T-helper 2 cell treated with Interferon-gamma antibody and Interleukin-4, amounts not matched to agents 5 μg/mL and 100 μg/mL, for 36 hours (primary cell): ENCODE data around the gene B3GNT7.
"Not testable (repeated sequence)": the region's sequence is repeated elsewhere in the genome, so short reads cannot be mapped to it uniquely, and the experiment has no call there.

ENCODE experiments used
- DNase-seq: peaks from one replicate; pipeline ENCODE4 v3.0.0; 2021; ENCODE audit warnings: low spot score
- H3K27ac Mint-ChIP-seq: one replicate; pipeline ENCODE4 v1.8.0; 2021; ENCODE audit warnings: mild to moderate bottlenecking, mixed read lengths
- H3K27me3 Mint-ChIP-seq: one replicate; pipeline ENCODE4 v1.8.0; 2021; ENCODE audit warnings: low read depth, mixed read lengths
- H3K36me3 Mint-ChIP-seq: one replicate; pipeline ENCODE4 v1.8.0; 2021; ENCODE audit warnings: low read depth, mixed read lengths
- H3K4me1 Mint-ChIP-seq: one replicate; pipeline ENCODE4 v1.8.0; 2021; ENCODE audit warnings: low read depth, mixed read lengths
- H3K4me3 Mint-ChIP-seq: one replicate; pipeline ENCODE4 v1.8.0; 2022; ENCODE audit warnings: mild to moderate bottlenecking, moderate library complexity, mixed read lengths
- H3K9me3 Mint-ChIP-seq: one replicate; pipeline ENCODE4 v1.8.0; 2021; ENCODE audit warnings: mixed read lengths

B3GNT7 gene, protein sequence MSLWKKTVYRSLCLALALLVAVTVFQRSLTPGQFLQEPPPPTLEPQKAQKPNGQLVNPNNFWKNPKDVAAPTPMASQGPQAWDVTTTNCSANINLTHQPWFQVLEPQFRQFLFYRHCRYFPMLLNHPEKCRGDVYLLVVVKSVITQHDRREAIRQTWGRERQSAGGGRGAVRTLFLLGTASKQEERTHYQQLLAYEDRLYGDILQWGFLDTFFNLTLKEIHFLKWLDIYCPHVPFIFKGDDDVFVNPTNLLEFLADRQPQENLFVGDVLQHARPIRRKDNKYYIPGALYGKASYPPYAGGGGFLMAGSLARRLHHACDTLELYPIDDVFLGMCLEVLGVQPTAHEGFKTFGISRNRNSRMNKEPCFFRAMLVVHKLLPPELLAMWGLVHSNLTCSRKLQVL

GRCh38 chr2:231395188-231396057 lies at the start of gene B3GNT7:
Gene B3GNT7, plus strand, starts transcription at chr2:231395710. Its CDS starts 94 bp downstream, at chr2:231395804.
- H3K9me3 Mint-ChIP-seq: no peaks in the 10 kb centered on the region
- peaks cover 8% of the 10 kb centered on the region for H3K4me1 Mint-ChIP-seq
- H3K4me3 Mint-ChIP-seq: peak within 1 kb of the TSS; percentile 27
- H3K27ac Mint-ChIP-seq: no peak within 1 kb of the TSS
- peaks cover 29% of the 10 kb centered on the region for H3K27me3 Mint-ChIP-seq
- H3K36me3 Mint-ChIP-seq: no peaks in the 10 kb centered on the region
- DNase-seq: no peak

GRCh38 chr2:231347081-231347480 lies 48.4 kb upstream of the B3GNT7 start:
- Mint-ChIP-seq H3K9me3 (no peaks in the 10 kb centered on the region), H3K27me3 (peaks cover 23% of the 10 kb centered on the region), H3K4me3 (no peak overlapping the region), H3K4me1 (no peaks in the 10 kb centered on the region), H3K27ac (no peak overlapping the region), H3K36me3 (no peaks in the 10 kb centered on the region)
- DNase-seq: no peak

GRCh38 chr2:231347638-231348037 lies 47.9 kb upstream of the B3GNT7 start:
- Mint-ChIP-seq H3K4me1 (no peaks in the 10 kb centered on the region), H3K4me3 (no peak overlapping the region), H3K27me3 (peaks cover 23% of the 10 kb centered on the region), H3K36me3 (no peaks in the 10 kb centered on the region), H3K27ac (no peak overlapping the region), H3K9me3 (no peaks in the 10 kb centered on the region)
- DNase-seq: no peak

- Mint-ChIP-seq H3K27ac (no peak overlapping the region), H3K27me3 (peaks cover 23% of the 10 kb centered on the region), H3K9me3 (no peaks in the 10 kb centered on the region), H3K4me3 (no peak overlapping the region), H3K36me3 (no peaks in the 10 kb centered on the region), H3K4me1 (no peaks in the 10 kb centered on the region)
- no peak for DNase-seq
Observed at GRCh38 chr2:231348173-231348572, 47.3 kb upstream of the B3GNT7 start.

GRCh38 chr2:231348704-231349373 lies 46.7 kb upstream of the B3GNT7 start:
- no peaks in the 10 kb centered on the region for H3K4me1 Mint-ChIP-seq
- peaks cover 23% of the 10 kb centered on the region for H3K27me3 Mint-ChIP-seq
- no peaks in the 10 kb centered on the region for H3K36me3 Mint-ChIP-seq
- no peaks in the 10 kb centered on the region for H3K9me3 Mint-ChIP-seq
- DNase-seq: no peak
- no peak overlapping the region for H3K4me3 Mint-ChIP-seq
- no peak overlapping the region for H3K27ac Mint-ChIP-seq

DNA sequence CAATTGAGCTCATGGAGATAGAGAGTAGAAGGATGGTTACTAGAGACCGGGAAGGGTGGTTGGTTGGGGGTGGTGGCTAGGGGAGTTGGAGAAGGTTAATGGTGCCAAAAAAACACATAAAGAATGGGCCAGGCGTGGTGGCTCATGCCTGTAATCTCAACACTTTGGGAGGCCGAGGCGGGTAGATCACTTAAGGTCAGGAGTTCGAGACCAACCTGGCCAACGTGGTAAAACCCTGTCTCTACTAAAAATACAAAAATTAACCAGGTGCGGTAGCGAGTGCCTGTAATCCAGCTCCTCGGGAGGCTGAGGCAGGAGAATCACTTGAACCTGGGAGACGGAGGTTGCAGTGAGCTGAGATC lies 46.2 kb upstream of the B3GNT7 start:
- not testable (repeated sequence) for DNase-seq, H3K36me3 Mint-ChIP-seq, H3K9me3 Mint-ChIP-seq, H3K27ac Mint-ChIP-seq, H3K4me1 Mint-ChIP-seq, H3K4me3 Mint-ChIP-seq
- H3K27me3 Mint-ChIP-seq: peaks cover 23% of the 10 kb centered on the region

- Mint-ChIP-seq H3K27me3 (peaks cover 18% of the 10 kb centered on the region), H3K4me3 (no peak overlapping the region), H3K4me1 (no peaks in the 10 kb centered on the region), H3K27ac (no peak overlapping the region), H3K9me3 (no peaks in the 10 kb centered on the region), H3K36me3 (no peaks in the 10 kb centered on the region)
- DNase-seq: no peak
Observed at GRCh38 chr2:231351648-231352047, 43.9 kb upstream of the B3GNT7 start.

DNA sequence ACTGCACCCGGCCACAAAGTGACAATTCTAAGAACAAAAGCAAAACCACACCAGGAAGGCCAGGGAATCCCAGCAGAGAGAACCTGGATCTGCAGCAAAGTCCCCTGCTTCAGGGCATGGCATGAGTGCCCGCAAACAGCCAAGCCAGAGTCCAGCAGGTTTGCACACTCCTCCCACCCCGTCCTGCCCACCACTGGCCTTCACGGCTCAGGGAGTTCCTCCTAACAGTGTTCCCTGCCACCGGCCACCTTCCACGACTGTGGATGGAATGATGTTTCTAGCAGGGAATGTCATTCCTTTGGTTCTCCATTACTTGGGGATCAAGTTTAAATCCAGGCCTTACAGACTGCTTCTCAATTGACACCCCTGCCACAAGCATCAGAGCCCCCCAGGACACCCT lies 42.0 kb upstream of the B3GNT7 start:
- H3K27ac Mint-ChIP-seq: no peak overlapping the region

GRCh38 chr2:231355508-231356465 lies 39.7 kb upstream of the B3GNT7 start:
- Mint-ChIP-seq H3K9me3 (no peaks in the 10 kb centered on the region), H3K4me3 (no peak overlapping the region), H3K36me3 (no peaks in the 10 kb centered on the region), H3K4me1 (no peaks in the 10 kb centered on the region), H3K27ac (no peak overlapping the region), H3K27me3 (no peaks in the 10 kb centered on the region)
- DNase-seq: no peak

More for the DNA sequence above, 42.0 kb upstream of the B3GNT7 start:
- Mint-ChIP-seq H3K4me3 (no peak overlapping the region), H3K9me3 (no peaks in the 10 kb centered on the region), H3K4me1 (no peaks in the 10 kb centered on the region), H3K27me3 (peaks cover 6% of the 10 kb centered on the region), H3K36me3 (no peaks in the 10 kb centered on the region)
- no peak for DNase-seq

GRCh38 chr2:231356466-231356844 lies 39.1 kb upstream of the B3GNT7 start:
- H3K9me3 Mint-ChIP-seq: no peaks in the 10 kb centered on the region
- H3K27ac Mint-ChIP-seq: no peak overlapping the region
- no peak for DNase-seq

DNA sequence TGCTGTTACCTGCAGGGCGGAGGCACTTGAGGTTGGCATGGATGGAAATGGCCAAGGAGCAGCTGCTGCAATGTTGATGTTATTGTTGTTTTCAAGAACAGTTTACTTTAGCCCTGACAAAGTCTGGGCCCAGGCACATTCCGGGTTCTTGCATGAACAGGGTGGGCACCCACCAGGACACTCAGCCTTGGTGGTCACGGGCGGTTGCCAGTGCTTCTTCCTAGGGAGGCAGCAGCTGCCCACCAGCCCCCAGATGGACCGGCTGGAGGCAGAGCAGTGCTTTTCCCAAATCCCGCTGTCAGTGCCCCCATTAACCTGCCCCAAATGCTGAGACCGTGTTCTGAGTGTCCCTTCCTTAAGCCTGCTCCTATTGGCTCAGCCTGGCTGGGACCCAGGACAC lies 38.5 kb upstream of the B3GNT7 start:
- Mint-ChIP-seq H3K27me3 (no peaks in the 10 kb centered on the region), H3K4me3 (no peak overlapping the region), H3K36me3 (no peaks in the 10 kb centered on the region), H3K27ac (no peak overlapping the region), H3K4me1 (peaks cover 4% of the 10 kb centered on the region), H3K9me3 (no peaks in the 10 kb centered on the region)
- DNase-seq: no peak

More at GRCh38 chr2:231356466-231356844, 39.1 kb upstream of the B3GNT7 start:
- no peak overlapping the region for H3K4me3 Mint-ChIP-seq
- no peaks in the 10 kb centered on the region for H3K27me3 Mint-ChIP-seq
- H3K4me1 Mint-ChIP-seq: peaks cover under 1% of the 10 kb centered on the region
- no peaks in the 10 kb centered on the region for H3K36me3 Mint-ChIP-seq

- H3K36me3 Mint-ChIP-seq: no peaks in the 10 kb centered on the region
- no peak overlapping the region for H3K4me3 Mint-ChIP-seq
- peaks cover 6% of the 10 kb centered on the region for H3K4me1 Mint-ChIP-seq
- no peak for DNase-seq
- H3K27ac Mint-ChIP-seq: no peak overlapping the region
- no peaks in the 10 kb centered on the region for H3K9me3 Mint-ChIP-seq
- H3K27me3 Mint-ChIP-seq: no peaks in the 10 kb centered on the region
Observed at GRCh38 chr2:231357931-231358330, 37.6 kb upstream of the B3GNT7 start.

DNA sequence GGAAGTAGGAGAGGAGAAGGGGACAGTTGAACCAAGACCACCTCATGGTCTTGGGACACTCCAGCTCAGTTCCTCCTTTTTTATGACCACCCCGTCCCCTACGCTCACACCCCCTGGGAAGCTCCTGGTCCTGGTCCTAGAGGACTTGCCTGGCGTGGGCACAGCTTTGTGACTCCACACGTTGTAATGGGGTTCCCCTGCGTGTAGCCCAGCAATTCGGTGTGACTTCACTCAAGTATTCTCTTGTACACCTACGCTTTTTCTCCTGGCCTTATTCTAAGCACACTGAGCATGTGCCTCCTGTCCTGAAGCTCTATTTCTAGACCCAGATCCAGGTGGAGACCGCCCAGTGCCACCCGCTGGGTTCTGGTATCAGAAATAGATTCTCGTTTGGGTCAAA lies 36.1 kb upstream of the B3GNT7 start:
- Mint-ChIP-seq H3K4me1 (peaks cover 6% of the 10 kb centered on the region), H3K27me3 (no peaks in the 10 kb centered on the region), H3K27ac (no peak overlapping the region), H3K36me3 (no peaks in the 10 kb centered on the region), H3K9me3 (no peaks in the 10 kb centered on the region), H3K4me3 (no peak overlapping the region)
- DNase-seq: no peak
